Suprapubic skin (tissue), 3 donors: ENCODE measurements around the gene MYO6.
"Not testable (repeated sequence)": the region's sequence is repeated elsewhere in the genome, so short reads cannot be mapped to it uniquely, and the experiment has no call there.

Source experiments
- EP300 ChIP-seq: sonication (generic); formaldehyde crosslinking; IDR thresholded peaks from one replicate; pipeline ENCODE4 v1.6.1; 2017; ENCODE audit warnings: antibody characterized with exemption
- POLR2A ChIP-seq, 2 donors: fragments of 450-650 bp; IDR thresholded peaks; one replicate each; pipeline ENCODE4 v1.6.1; 2017; ENCODE audit warnings: antibody characterized with exemption in 2 of 2, mild to moderate bottlenecking in 2 of 2, moderate library complexity in 2 of 2
- TF ChIP-seq, protein P1 (sequence below), 2 donors: fragments of 200-600 bp in 1 of 2; fragments of 450-650 bp in 1 of 2; sonication (generic) in 1 of 2; IDR thresholded peaks; one replicate each; pipeline ENCODE4 v1.5.1; 2016 to 2019; ENCODE audit warnings: antibody characterized with exemption in 2 of 2, mild to moderate bottlenecking in 1 of 2, moderate library complexity in 1 of 2

DNA sequence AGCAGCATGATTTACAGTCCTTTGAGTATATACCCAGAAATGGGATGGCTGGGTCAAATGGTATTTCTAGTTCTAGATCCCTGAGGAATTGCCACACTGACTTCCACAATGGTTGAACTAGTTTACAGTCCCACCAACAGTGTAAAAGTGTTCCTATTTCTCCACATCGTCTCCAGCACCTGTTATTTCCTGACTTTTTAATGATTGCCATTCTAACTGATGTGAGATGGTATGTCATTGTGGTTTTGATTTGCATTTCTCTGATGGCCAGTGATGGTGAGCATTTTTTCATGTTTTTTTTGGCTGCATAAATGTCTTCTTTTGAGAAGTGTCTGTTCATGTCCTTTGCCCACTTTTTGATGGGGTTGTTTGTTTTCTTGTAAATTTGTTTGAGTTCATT lies 151.2 kb downstream of the MYO6 start:
- TF ChIP-seq, protein P1, sequence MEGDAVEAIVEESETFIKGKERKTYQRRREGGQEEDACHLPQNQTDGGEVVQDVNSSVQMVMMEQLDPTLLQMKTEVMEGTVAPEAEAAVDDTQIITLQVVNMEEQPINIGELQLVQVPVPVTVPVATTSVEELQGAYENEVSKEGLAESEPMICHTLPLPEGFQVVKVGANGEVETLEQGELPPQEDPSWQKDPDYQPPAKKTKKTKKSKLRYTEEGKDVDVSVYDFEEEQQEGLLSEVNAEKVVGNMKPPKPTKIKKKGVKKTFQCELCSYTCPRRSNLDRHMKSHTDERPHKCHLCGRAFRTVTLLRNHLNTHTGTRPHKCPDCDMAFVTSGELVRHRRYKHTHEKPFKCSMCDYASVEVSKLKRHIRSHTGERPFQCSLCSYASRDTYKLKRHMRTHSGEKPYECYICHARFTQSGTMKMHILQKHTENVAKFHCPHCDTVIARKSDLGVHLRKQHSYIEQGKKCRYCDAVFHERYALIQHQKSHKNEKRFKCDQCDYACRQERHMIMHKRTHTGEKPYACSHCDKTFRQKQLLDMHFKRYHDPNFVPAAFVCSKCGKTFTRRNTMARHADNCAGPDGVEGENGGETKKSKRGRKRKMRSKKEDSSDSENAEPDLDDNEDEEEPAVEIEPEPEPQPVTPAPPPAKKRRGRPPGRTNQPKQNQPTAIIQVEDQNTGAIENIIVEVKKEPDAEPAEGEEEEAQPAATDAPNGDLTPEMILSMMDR (IDR thresholded peaks at IDR 0.05), result not testable (repeated sequence)
- not testable (repeated sequence) for TF ChIP-seq POLR2A (IDR thresholded peaks at IDR 0.05); EP300
